ENCODE results near the gene CDC25B. TPM values are rescaled to one million over a fixed set of nuclear protein-coding genes. Genes with fewer than 3 reads are reported as not detected.

CDC25B gene
- total and polyA plus RNA-seq, 2 of the 8 experiments (the other 6 are each of a cell fraction or from before 2014, with no cell fraction given): 21.7 to 31.2 TPM

DNA sequence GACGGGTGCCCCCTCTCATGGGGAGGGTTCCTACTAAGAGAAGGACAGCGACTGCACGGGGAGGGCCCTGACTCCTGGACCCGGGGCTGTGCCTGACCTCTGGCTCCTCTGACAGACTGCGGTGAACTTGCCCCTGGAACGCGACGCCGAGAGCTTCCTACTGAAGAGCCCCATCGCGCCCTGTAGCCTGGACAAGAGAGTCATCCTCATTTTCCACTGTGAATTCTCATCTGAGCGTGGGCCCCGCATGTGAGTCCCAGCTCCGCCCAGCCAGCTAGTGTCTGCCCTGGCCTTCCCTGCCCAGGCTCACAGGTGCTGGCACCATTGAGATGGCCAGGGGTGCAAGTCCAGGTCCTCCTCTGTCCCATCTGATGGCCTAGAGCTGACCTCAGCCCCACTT is 7.2 kb downstream of the CDC25B start:
- no peak overlapping the region for H3K27ac ChIP-seq (ENCODE audit: low read depth, low read length)
- CTCF ChIA-PET (ENCODE audit: partially characterized antibody): interaction anchor here (0.5 to 1.0 kb wide), 2 partner anchors 35 to 269 kb away, joined by 3 to 4 read pairs; no protein-coding TSS in a partner anchor
- no peak overlapping the region for H3K14ac ChIP-seq (ENCODE audit: insufficient read length)
- H4K91ac ChIP-seq (replicated peaks; ENCODE audit: insufficient read length, low read length): no peak overlapping the region
- H2AK5ac ChIP-seq (ENCODE audit: low read depth, low read length): no peak overlapping the region
- no peak for DNase-seq (ENCODE audit: low read depth in 1 of 2, low spot score in 2 of 2)
- 85% methylated on average over 14 of the region's 14 CpGs; no CpG with 5 or more reads in 1 of the 2 experiments for WGBS, 2 experiments (ENCODE audit: extremely low coverage in 1 of 2, insufficient coverage in 1 of 2, insufficient read length in 1 of 2, insufficient replicate concordance in 2 of 2, low coverage in 1 of 2, low lambda C conversion rate in 2 of 2, missing lambda C conversion rate in 1 of 2)
- H2BK20ac ChIP-seq (ENCODE audit: low read length): no peak overlapping the region
- no peak overlapping the region for H3K4me2 ChIP-seq (ENCODE audit: insufficient read depth in 1 of 2, low read depth in 2 of 2, low read length in 2 of 2)
- H3K18ac ChIP-seq (ENCODE audit: extremely low read depth, low read length): no peak overlapping the region
- POLR2A ChIA-PET (ENCODE audit: partially characterized antibody): interaction anchor here (1.1 kb wide), 1 partner anchor 50 kb away, joined by 3 read pairs; no protein-coding TSS in a partner anchor
- H2BK12ac ChIP-seq (ENCODE audit: low read depth, low read length): no peak overlapping the region
- no peak overlapping the region for H3K56ac ChIP-seq (replicated peaks; ENCODE audit: insufficient read length, low read depth, low read length)
- no peak overlapping the region for H3K23ac ChIP-seq (ENCODE audit: insufficient read length)
- TF ChIP-seq POLR2AphosphoS5 (IDR thresholded peaks at IDR 0.05; ENCODE audit: low read depth, low read length) (no peak), EZH2 (IDR thresholded peaks at IDR 0.05; ENCODE audit: low read depth, low read length, severe bottlenecking) (no peak), CBX5 (IDR thresholded peaks at IDR 0.05; ENCODE audit: low read depth, low read length) (no peak), HDAC2 (IDR thresholded peaks at IDR 0.05; ENCODE audit: borderline replicate concordance in 1 of 2, low read depth in 2 of 2, low read length in 2 of 2) (no peak)
- no peak for FAIRE-seq
- no peaks in the 10 kb centered on the region for H3K23me2 ChIP-seq (ENCODE audit: low read depth, low read length)
- no peak overlapping the region for H3K4me3 ChIP-seq (ENCODE audit: extremely low read depth in 1 of 4, insufficient read depth in 2 of 4, low read depth in 3 of 4, low read length in 4 of 4)
- H2AFZ ChIP-seq (ENCODE audit: low read length): no peak overlapping the region
- no peaks in the 10 kb centered on the region; the same call in 1 of the 2 replicates for H3K79me1 ChIP-seq (ENCODE audit: low read depth, low read length)
- no peaks in the 10 kb centered on the region for H3K9me3 ChIP-seq (ENCODE audit: insufficient read depth in 2 of 2, low read depth in 1 of 2, low read length in 1 of 2)
- no peaks in the 10 kb centered on the region for H3K27me3 ChIP-seq (replicated peaks in 1 of 4; ENCODE audit: control insufficient read depth in 3 of 4, extremely low read depth in 1 of 4, insufficient read depth in 3 of 4, low read length in 3 of 4)
- no peak overlapping the region for H3K9ac ChIP-seq (replicated peaks in 1 of 4; ENCODE audit: extremely low read depth in 1 of 4, low read depth in 3 of 4, low read length in 3 of 4)
- no peak overlapping the region for H3K4ac ChIP-seq (replicated peaks; ENCODE audit: insufficient read length, low read depth, low read length)
- peaks cover 3% of the 10 kb centered on the region in 2 experiments for H4K20me1 ChIP-seq (replicated peaks in 1 of 2; ENCODE audit: control insufficient read depth in 1 of 2, insufficient read depth in 2 of 2, low read length in 2 of 2)
- H2BK5ac ChIP-seq (ENCODE audit: low read depth, low read length): no peak overlapping the region
- no peak overlapping the region for H2BK15ac ChIP-seq (ENCODE audit: low read length)
- no peak overlapping the region for H4K5ac ChIP-seq (ENCODE audit: insufficient read length, low read depth, low read length)
- H3K79me2 ChIP-seq (ENCODE audit: control insufficient read depth in 1 of 2, insufficient read depth in 2 of 2, low read length in 2 of 2): no peaks in the 10 kb centered on the region
- no peak overlapping the region for H2BK120ac ChIP-seq (replicated peaks; ENCODE audit: low read depth, low read length)
- H3K36me3 ChIP-seq (ENCODE audit: control insufficient read depth in 2 of 4, insufficient read depth in 4 of 4, low read length in 3 of 4): peaks cover 4 to 35% (median 30%) of the 10 kb centered on the region in 4 experiments
- no peak overlapping the region for H4K8ac ChIP-seq (ENCODE audit: extremely low read depth, insufficient read depth, low read length)
- H3K4me1 ChIP-seq (replicated peaks in 1 of 4; ENCODE audit: control insufficient read depth in 3 of 4, insufficient read depth in 4 of 4, low read length in 3 of 4): peaks cover 14 to 38% (median 30%) of the 10 kb centered on the region in 4 experiments

Data from H1 (cell line).